Osteoblast (primary cell): ENCODE results near the gene WDR88. TPM values are rescaled to one million over a fixed set of nuclear protein-coding genes. Genes with fewer than 3 reads are reported as not detected.

Experiments
- DNase-seq: peaks from one replicate; pipeline ENCODE4 v3.0.0; 2011; ENCODE audit warnings: low spot score, mixed read lengths; ENCODE audit not compliant: insufficient read length; ENCODE audit errors: missing footprints
- H2AFZ ChIP-seq: 2 replicates; pipeline ENCODE4 v1.6.0; 2011; ENCODE audit warnings: mild to moderate bottlenecking, low read length
- H3K27ac ChIP-seq: 2 replicates; pipeline ENCODE4 v1.5.1; 2011; ENCODE audit warnings: mild to moderate bottlenecking, low read depth, low read length, moderate library complexity
- H3K27me3 ChIP-seq: 2 replicates; pipeline ENCODE4 v1.6.0; 2012; ENCODE audit warnings: mild to moderate bottlenecking, control low read depth, inconsistent platforms, low read length, moderate library complexity; ENCODE audit not compliant: insufficient read depth
- H3K36me3 ChIP-seq: 2 replicates; pipeline ENCODE4 v1.5.1; 2011; ENCODE audit warnings: mild to moderate bottlenecking, low read length, control low read depth, moderate library complexity; ENCODE audit not compliant: insufficient read depth
- H3K4me1 ChIP-seq: 2 replicates; pipeline ENCODE4 v1.5.1; 2011; ENCODE audit warnings: mild to moderate bottlenecking, low read length, control low read depth, moderate library complexity; ENCODE audit not compliant: insufficient read depth
- H3K4me2 ChIP-seq: 2 replicates; pipeline ENCODE4 v1.6.0; 2011; ENCODE audit warnings: mild to moderate bottlenecking, low read length; ENCODE audit not compliant: insufficient read depth
- H3K4me3 ChIP-seq: fragments of 200-600 bp; sonication (generic); 3 replicates; pipeline ENCODE4 v1.5.1; 2012; ENCODE audit warnings: mild to moderate bottlenecking, low read length, inconsistent platforms; ENCODE audit not compliant: insufficient read depth
- H3K79me2 ChIP-seq: 2 replicates; pipeline ENCODE4 v1.6.0; 2012; ENCODE audit warnings: mild to moderate bottlenecking, low read length, control low read depth, inconsistent platforms; ENCODE audit not compliant: insufficient read depth
- H3K9me3 ChIP-seq: 2 replicates; pipeline ENCODE4 v1.5.1; 2011; ENCODE audit warnings: low read depth, low read length, control low read depth
- H4K20me1 ChIP-seq: 2 replicates; pipeline ENCODE4 v1.6.0; 2012; ENCODE audit warnings: mild to moderate bottlenecking, low read length, control low read depth; ENCODE audit not compliant: insufficient read depth
- total RNA-seq: library from RNA; depleted of rRNA; stranded (reverse); fragments of >200 nt; gene quantifications from 2 replicates; pipeline ENCODE4 v1.2.3, GENCODE V29; 2012
- TF ChIP-seq, protein P1 (sequence below): IDR thresholded peaks from 2 replicates; pipeline ENCODE4 v1.5.1; 2011; ENCODE audit warnings: mild to moderate bottlenecking, low read depth, low read length, moderate library complexity; ENCODE audit errors: extremely low read depth

WDR88 gene
- total RNA-seq, 1 donor: not detected

GRCh38 chr19:33167438-33167837, 35.5 kb downstream of the WDR88 start:
- Histone ChIP-seq H2AFZ (no peak overlapping the region), H3K4me3 (no peak overlapping the region), H4K20me1 (no peaks in the 10 kb centered on the region), H3K4me1 (peaks cover 7% of the 10 kb centered on the region), H3K79me2 (no peaks in the 10 kb centered on the region), H3K27ac (no peak overlapping the region), H3K27me3 (no peaks in the 10 kb centered on the region), H3K36me3 (no peaks in the 10 kb centered on the region), H3K9me3 (no peaks in the 10 kb centered on the region), H3K4me2 (no peak overlapping the region)
- no peak for DNase-seq
- TF ChIP-seq, protein P1, sequence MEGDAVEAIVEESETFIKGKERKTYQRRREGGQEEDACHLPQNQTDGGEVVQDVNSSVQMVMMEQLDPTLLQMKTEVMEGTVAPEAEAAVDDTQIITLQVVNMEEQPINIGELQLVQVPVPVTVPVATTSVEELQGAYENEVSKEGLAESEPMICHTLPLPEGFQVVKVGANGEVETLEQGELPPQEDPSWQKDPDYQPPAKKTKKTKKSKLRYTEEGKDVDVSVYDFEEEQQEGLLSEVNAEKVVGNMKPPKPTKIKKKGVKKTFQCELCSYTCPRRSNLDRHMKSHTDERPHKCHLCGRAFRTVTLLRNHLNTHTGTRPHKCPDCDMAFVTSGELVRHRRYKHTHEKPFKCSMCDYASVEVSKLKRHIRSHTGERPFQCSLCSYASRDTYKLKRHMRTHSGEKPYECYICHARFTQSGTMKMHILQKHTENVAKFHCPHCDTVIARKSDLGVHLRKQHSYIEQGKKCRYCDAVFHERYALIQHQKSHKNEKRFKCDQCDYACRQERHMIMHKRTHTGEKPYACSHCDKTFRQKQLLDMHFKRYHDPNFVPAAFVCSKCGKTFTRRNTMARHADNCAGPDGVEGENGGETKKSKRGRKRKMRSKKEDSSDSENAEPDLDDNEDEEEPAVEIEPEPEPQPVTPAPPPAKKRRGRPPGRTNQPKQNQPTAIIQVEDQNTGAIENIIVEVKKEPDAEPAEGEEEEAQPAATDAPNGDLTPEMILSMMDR: no peak

DNA sequence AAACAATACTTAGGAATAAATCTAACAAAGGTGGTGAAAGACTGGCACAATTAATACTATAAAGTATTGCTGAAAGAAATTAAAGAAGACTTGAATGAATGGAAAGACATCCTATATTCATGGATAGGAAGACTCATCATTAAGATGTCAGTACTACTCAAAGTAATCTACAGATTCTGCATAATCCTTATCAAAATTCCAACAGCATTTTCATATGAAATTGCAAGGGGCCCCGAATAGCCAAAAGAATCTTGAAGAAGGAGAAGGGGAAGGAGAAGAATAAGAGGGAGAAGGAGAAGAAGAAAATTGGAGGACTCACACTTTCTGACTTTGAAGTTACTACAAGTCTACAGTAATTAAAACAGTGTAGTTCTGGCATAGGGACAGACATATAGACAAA, 36.6 kb downstream of the WDR88 start:
- Histone ChIP-seq H4K20me1 (no peaks in the 10 kb centered on the region), H2AFZ (no peak overlapping the region), H3K4me2 (no peak overlapping the region), H3K27me3 (no peaks in the 10 kb centered on the region), H3K9me3 (no peaks in the 10 kb centered on the region), H3K79me2 (no peaks in the 10 kb centered on the region), H3K4me3 (no peak overlapping the region), H3K36me3 (no peaks in the 10 kb centered on the region), H3K27ac (no peak overlapping the region), H3K4me1 (peaks cover 7% of the 10 kb centered on the region)
- DNase-seq: no peak
- TF ChIP-seq, protein P1: no peak

- no peaks in the 10 kb centered on the region for H4K20me1 ChIP-seq
- H3K27ac ChIP-seq: no peak overlapping the region
- H3K27me3 ChIP-seq: no peaks in the 10 kb centered on the region
- H3K4me2 ChIP-seq: no peak overlapping the region
- H3K9me3 ChIP-seq: no peaks in the 10 kb centered on the region
- TF ChIP-seq, protein P1: no peak
- peaks cover 15% of the 10 kb centered on the region for H3K4me1 ChIP-seq
- H3K4me3 ChIP-seq: no peak overlapping the region
- no peak for DNase-seq
- peaks cover 10% of the 10 kb centered on the region for H3K79me2 ChIP-seq
- no peak overlapping the region for H2AFZ ChIP-seq
- H3K36me3 ChIP-seq: no peaks in the 10 kb centered on the region
Measured at GRCh38 chr19:33171222-33171795, 39.4 kb downstream of the WDR88 start.

GRCh38 chr19:33171916-33172359, 40.0 kb downstream of the WDR88 start:
- H3K4me1 ChIP-seq: peaks cover 16% of the 10 kb centered on the region
- H3K36me3 ChIP-seq: no peaks in the 10 kb centered on the region
- H2AFZ ChIP-seq: no peak overlapping the region
- no peaks in the 10 kb centered on the region for H3K9me3 ChIP-seq
- H3K27ac ChIP-seq: no peak overlapping the region
- DNase-seq: peak; percentile 89
- H4K20me1 ChIP-seq: no peaks in the 10 kb centered on the region
- H3K4me3 ChIP-seq: no peak overlapping the region
- no peaks in the 10 kb centered on the region for H3K27me3 ChIP-seq
- H3K79me2 ChIP-seq: peaks cover 12% of the 10 kb centered on the region
- TF ChIP-seq, protein P1: no peak
- H3K4me2 ChIP-seq: no peak overlapping the region
